Neutrophil (primary cell): ENCODE results near the gene ASTN2.

Experiments
- H3K27ac ChIP-seq: fragments of 200-600 bp; sonication (generic); 2 replicates; pipeline ENCODE4 v1.5.1; 2016; ENCODE audit warnings: mild to moderate bottlenecking, moderate library complexity
- H3K27me3 ChIP-seq: fragments of 200-600 bp; sonication (generic); 2 replicates; pipeline ENCODE4 v1.6.0; 2016; ENCODE audit warnings: mild to moderate bottlenecking
- H3K36me3 ChIP-seq: fragments of 200-600 bp; sonication (generic); 2 replicates; pipeline ENCODE4 v1.5.1; 2017
- H3K4me1 ChIP-seq, 2 experiments: fragments of 200-600 bp in 1 of 2; sonication (generic) in 1 of 2; 1 replicate in 1 of 2; 2 replicates in 1 of 2; pipeline versions ENCODE4 v1.5.1 to v1.6.1; 2013 to 2016; ENCODE audit warnings: low read depth in 1 of 2, low read length in 1 of 2, mild to moderate bottlenecking in 1 of 2, moderate library complexity in 1 of 2; ENCODE audit not compliant: control insufficient read depth in 1 of 2, insufficient read depth in 1 of 2
- H3K4me3 ChIP-seq, 2 experiments: fragments of 200-600 bp in 1 of 2; sonication (generic) in 1 of 2; 1 replicate in 1 of 2; 2 replicates in 1 of 2; pipeline ENCODE4 v1.5.1; 2013 to 2016; ENCODE audit warnings: low read depth in 1 of 2, low read length in 1 of 2, mild to moderate bottlenecking in 1 of 2, moderate library complexity in 1 of 2
- H3K9me3 ChIP-seq: fragments of 200-600 bp; sonication (generic); 2 replicates; pipeline ENCODE4 v1.5.1; 2016
- CTCF ChIP-seq: fragments of 200-600 bp; sonication (generic); IDR thresholded peaks from 2 replicates; pipeline ENCODE4 v1.5.1; 2016; ENCODE audit warnings: antibody characterized with exemption

ASTN2 gene

GRCh38 chr9:116599342-116599884, 815.4 kb downstream of the ASTN2 start:
- no peaks in the 10 kb centered on the region for H3K36me3 ChIP-seq
- H3K27me3 ChIP-seq, result no peaks in the 10 kb centered on the region
- H3K4me1 ChIP-seq, result no peaks in the 10 kb centered on the region
- H3K9me3 ChIP-seq, result no peaks in the 10 kb centered on the region
- no peak overlapping the region for H3K4me3 ChIP-seq
- no peak for TF ChIP-seq CTCF
- H3K27ac ChIP-seq, result no peak overlapping the region

GRCh38 chr9:116596646-116597045, 818.2 kb downstream of the ASTN2 start:
- Histone ChIP-seq H3K27ac (no peak overlapping the region), H3K4me1 (no peaks in the 10 kb centered on the region), H3K4me3 (no peak overlapping the region), H3K36me3 (no peaks in the 10 kb centered on the region), H3K27me3 (no peaks in the 10 kb centered on the region), H3K9me3 (no peaks in the 10 kb centered on the region)
- no peak for TF ChIP-seq CTCF

GRCh38 chr9:116594547-116594946, 820.3 kb downstream of the ASTN2 start:
- Histone ChIP-seq H3K4me1 (no peaks in the 10 kb centered on the region), H3K27me3 (no peaks in the 10 kb centered on the region), H3K9me3 (no peaks in the 10 kb centered on the region), H3K4me3 (no peak overlapping the region), H3K36me3 (no peaks in the 10 kb centered on the region), H3K27ac (no peak overlapping the region)
- TF ChIP-seq CTCF, result no peak

GRCh38 chr9:116592970-116593369, 821.9 kb downstream of the ASTN2 start:
- Histone ChIP-seq H3K27me3 (no peaks in the 10 kb centered on the region), H3K27ac (no peak overlapping the region), H3K4me1 (no peaks in the 10 kb centered on the region), H3K4me3 (no peak overlapping the region), H3K9me3 (no peaks in the 10 kb centered on the region), H3K36me3 (no peaks in the 10 kb centered on the region)
- no peak for TF ChIP-seq CTCF

GRCh38 chr9:116589392-116590354, 825.2 kb downstream of the ASTN2 start:
- H3K27ac ChIP-seq, result no peak overlapping the region
- H3K9me3 ChIP-seq, result no peaks in the 10 kb centered on the region
- TF ChIP-seq CTCF, result no peak
- H3K4me3 ChIP-seq, result no peak overlapping the region
- no peaks in the 10 kb centered on the region for H3K27me3 ChIP-seq
- H3K4me1 ChIP-seq, result no peaks in the 10 kb centered on the region
- no peaks in the 10 kb centered on the region for H3K36me3 ChIP-seq
